HEK293 (cell line): ENCODE results near the gene CFAP221.

Experiments used
- CTCF ChIA-PET: fragments of 350-600 bp; formaldehyde crosslinking; extraction: SDS; loops from one replicate; lab custom pipeline; 2021; ENCODE audit warnings: antibody characterized with exemption; lab: Yijun Ruan, JAX
- POLR2A ChIA-PET: fragments of 300-600 bp; formaldehyde crosslinking; extraction: SDS; loops from one replicate; lab custom pipeline; 2020; ENCODE audit warnings: antibody characterized with exemption, inconsistent platforms; lab: Yijun Ruan, JAX
- H3K27ac ChIP-seq: fragments of 200-500 bp; sonication (Bioruptor generic); 2 replicates; pipeline ENCODE4 v1.5.1; 2014; ENCODE audit warnings: low read depth, low read length, control low read depth, inconsistent platforms; ENCODE audit errors: extremely low read depth
- H3K36me3 ChIP-seq, 2 experiments: fragments of 200-500 bp in 1 of 2; sonication (Bioruptor generic) in 1 of 2; 1 replicate in 1 of 2; 2 replicates in 1 of 2; pipeline ENCODE4 v1.5.1; 2014 to 2017; ENCODE audit warnings: inconsistent platforms in 2 of 2, low read length in 2 of 2; ENCODE audit not compliant: control insufficient read depth in 2 of 2, insufficient read depth in 1 of 2
- H3K4me1 ChIP-seq: fragments of 200-500 bp; sonication (Bioruptor generic); 2 replicates; pipeline ENCODE4 v1.5.1; 2014; ENCODE audit warnings: mild to moderate bottlenecking, low read length, inconsistent platforms; ENCODE audit not compliant: control insufficient read depth, insufficient read depth
- H3K4me3 ChIP-seq: 2 replicates; pipeline ENCODE4 v1.5.1; 2011; ENCODE audit warnings: low read depth, mild to moderate bottlenecking, control low read depth, low read length, moderate library complexity
- H3K9me3 ChIP-seq: fragments of 200-500 bp; sonication (Bioruptor generic); 2 replicates; pipeline ENCODE4 v1.5.1; 2014; ENCODE audit warnings: low read depth, low read length, inconsistent platforms; ENCODE audit not compliant: control insufficient read depth, insufficient read depth
- GLI2 ChIP-seq: fragments of 450-650 bp; formaldehyde crosslinking; IDR thresholded peaks from 2 replicates; pipeline ENCODE4; 2017; ENCODE audit warnings: missing biosample characterization, missing genetic modification characterization, low read depth, borderline replicate concordance
- GLI4 ChIP-seq: fragments of 450-650 bp; formaldehyde crosslinking; IDR thresholded peaks from 2 replicates; pipeline ENCODE4 v1.5.1; 2016; ENCODE audit warnings: missing biosample characterization, missing genetic modification characterization
- OVOL3 ChIP-seq: fragments of 450-650 bp; formaldehyde crosslinking; IDR thresholded peaks from 2 replicates; pipeline ENCODE4 v1.5.1; 2016; ENCODE audit warnings: missing biosample characterization, missing genetic modification characterization
- PRDM2 ChIP-seq: fragments of 450-650 bp; formaldehyde crosslinking; IDR thresholded peaks from 2 replicates; pipeline ENCODE4 v1.5.1; 2016; ENCODE audit warnings: missing biosample characterization, missing genetic modification characterization, borderline replicate concordance
- REPIN1 ChIP-seq: fragments of 450-650 bp; formaldehyde crosslinking; IDR thresholded peaks from 2 replicates; pipeline ENCODE4 v1.5.1; 2017; ENCODE audit warnings: missing biosample characterization, missing genetic modification characterization, low read depth
- SP2 ChIP-seq: fragments of 450-650 bp; formaldehyde crosslinking; IDR thresholded peaks from 2 replicates; pipeline ENCODE4 v1.5.1; 2016; ENCODE audit warnings: missing biosample characterization, missing genetic modification characterization
- ZFP69B ChIP-seq: fragments of 450-650 bp; formaldehyde crosslinking; IDR thresholded peaks from 2 replicates; pipeline ENCODE4 v1.5.1; 2016; ENCODE audit warnings: missing biosample characterization, missing genetic modification characterization
- ZIC2 ChIP-seq: fragments of 450-650 bp; formaldehyde crosslinking; IDR thresholded peaks from 2 replicates; pipeline ENCODE4 v1.5.1; 2016; ENCODE audit warnings: missing biosample characterization, missing genetic modification characterization
- ZNF16 ChIP-seq: fragments of 450-650 bp; formaldehyde crosslinking; IDR thresholded peaks from 2 replicates; pipeline ENCODE4 v1.5.1; 2016; ENCODE audit warnings: low read depth, missing biosample characterization, missing genetic modification characterization
- ZNF211 ChIP-seq: fragments of 450-650 bp; formaldehyde crosslinking; IDR thresholded peaks from 2 replicates; pipeline ENCODE4 v1.5.1; 2016; ENCODE audit warnings: low read depth, missing biosample characterization, missing genetic modification characterization
- ZNF292 ChIP-seq: fragments of 450-650 bp; formaldehyde crosslinking; IDR thresholded peaks from 2 replicates; pipeline ENCODE4 v1.5.1; 2016; ENCODE audit warnings: low read depth, missing biosample characterization, missing genetic modification characterization, borderline replicate concordance
- ZNF302 ChIP-seq: fragments of 450-650 bp; formaldehyde crosslinking; IDR thresholded peaks from 2 replicates; pipeline ENCODE4 v1.5.1; 2016; ENCODE audit warnings: missing biosample characterization, missing genetic modification characterization, low read depth
- ZNF341 ChIP-seq: fragments of 450-650 bp; formaldehyde crosslinking; IDR thresholded peaks from 2 replicates; pipeline ENCODE4; 2016; ENCODE audit warnings: low read depth, missing biosample characterization, missing genetic modification characterization
- ZNF37A ChIP-seq: fragments of 450-650 bp; IDR thresholded peaks from 2 replicates; pipeline ENCODE4 v1.5.1; 2018; ENCODE audit warnings: missing biosample characterization, missing genetic modification characterization
- ZNF473 ChIP-seq: fragments of 450-650 bp; formaldehyde crosslinking; IDR thresholded peaks from 2 replicates; pipeline ENCODE4 v1.5.1; 2017; ENCODE audit warnings: missing biosample characterization, missing genetic modification characterization
- ZNF48 ChIP-seq: fragments of 450-650 bp; formaldehyde crosslinking; IDR thresholded peaks from 2 replicates; pipeline ENCODE4 v1.5.1; 2016; ENCODE audit warnings: missing biosample characterization, missing genetic modification characterization
- ZNF529 ChIP-seq: fragments of 450-650 bp; formaldehyde crosslinking; IDR thresholded peaks from 2 replicates; pipeline ENCODE4 v1.5.1; 2017; ENCODE audit warnings: missing genetic modification characterization, missing biosample characterization; ENCODE audit not compliant: insufficient replicate concordance
- ZNF544 ChIP-seq: fragments of 450-650 bp; formaldehyde crosslinking; IDR thresholded peaks from 2 replicates; pipeline ENCODE4 v1.5.0; 2017; ENCODE audit warnings: missing biosample characterization, missing genetic modification characterization
- ZNF621 ChIP-seq: fragments of 450-650 bp; formaldehyde crosslinking; IDR thresholded peaks from 2 replicates; pipeline ENCODE4 v1.5.1; 2017; ENCODE audit warnings: missing biosample characterization, missing genetic modification characterization
- ZNF623 ChIP-seq: fragments of 450-650 bp; formaldehyde crosslinking; IDR thresholded peaks from 2 replicates; pipeline ENCODE4 v1.5.1; 2016; ENCODE audit warnings: missing biosample characterization, missing genetic modification characterization
- ZNF629 ChIP-seq: fragments of 450-650 bp; formaldehyde crosslinking; IDR thresholded peaks from 2 replicates; pipeline ENCODE4 v1.5.1; 2017; ENCODE audit warnings: missing biosample characterization, missing genetic modification characterization
- ZNF654 ChIP-seq: fragments of 450-650 bp; formaldehyde crosslinking; IDR thresholded peaks from 2 replicates; pipeline ENCODE4 v1.5.1; 2016; ENCODE audit warnings: low read depth, missing biosample characterization, missing genetic modification characterization
- ZNF660 ChIP-seq: fragments of 450-650 bp; IDR thresholded peaks from 2 replicates; pipeline ENCODE4 v1.5.1; 2018; ENCODE audit warnings: missing biosample characterization, mild to moderate bottlenecking, missing genetic modification characterization
- ZNF776 ChIP-seq: fragments of 450-650 bp; formaldehyde crosslinking; IDR thresholded peaks from 2 replicates; pipeline ENCODE4 v1.5.0; 2017; ENCODE audit warnings: missing biosample characterization, missing genetic modification characterization, borderline replicate concordance
- ZNF785 ChIP-seq: fragments of 450-650 bp; formaldehyde crosslinking; IDR thresholded peaks from 2 replicates; pipeline ENCODE4 v1.5.1; 2016; ENCODE audit warnings: missing biosample characterization, missing genetic modification characterization
- ZNF830 ChIP-seq: fragments of 450-650 bp; IDR thresholded peaks from 2 replicates; pipeline ENCODE4 v1.5.0; 2018; ENCODE audit warnings: missing biosample characterization, missing genetic modification characterization, low read depth, mild to moderate bottlenecking, moderate library complexity
- ZNF843 ChIP-seq: fragments of 450-650 bp; formaldehyde crosslinking; IDR thresholded peaks from 2 replicates; pipeline ENCODE4 v1.5.1; 2016; ENCODE audit warnings: missing biosample characterization, missing genetic modification characterization
- ZSCAN4 ChIP-seq: fragments of 450-650 bp; formaldehyde crosslinking; IDR thresholded peaks from 2 replicates; pipeline ENCODE4 v1.5.1; 2017; ENCODE audit warnings: missing biosample characterization, missing genetic modification characterization
- ZSCAN5A ChIP-seq: fragments of 450-650 bp; formaldehyde crosslinking; IDR thresholded peaks from 2 replicates; pipeline ENCODE4 v1.5.1; 2016; ENCODE audit warnings: missing biosample characterization, missing genetic modification characterization

Gene CFAP221

GRCh38 chr2:119590873-119591272 is 46.6 kb downstream of the CFAP221 start:
- Histone ChIP-seq H3K36me3 (no peaks in the 10 kb centered on the region), H3K9me3 (no peaks in the 10 kb centered on the region), H3K4me1 (no peaks in the 10 kb centered on the region), H3K27ac (no peak overlapping the region), H3K4me3 (no peak overlapping the region)
- TF ChIP-seq ZIC2 (tag by site-specific recombination): no peak
- no peak for TF ChIP-seq ZNF529 (tag by site-specific recombination)
- no peak for TF ChIP-seq SP2
- TF ChIP-seq ZNF654 (tag by site-specific recombination): no peak
- no peak for TF ChIP-seq ZNF16 (tag by site-specific recombination)
- TF ChIP-seq ZNF302: no peak
- TF ChIP-seq ZNF544 (tag by site-specific recombination): no peak
- TF ChIP-seq ZSCAN4 (tag by site-specific recombination): no peak
- TF ChIP-seq ZNF843 (tag by site-specific recombination): no peak
- no peak for TF ChIP-seq ZNF473
- TF ChIP-seq ZNF341 (tag by site-specific recombination): no peak
- TF ChIP-seq OVOL3: no peak
- no peak for TF ChIP-seq ZNF211 (tag by site-specific recombination)
- no peak for TF ChIP-seq ZNF830
- no peak for TF ChIP-seq GLI2 (tag by site-specific recombination)
- no peak for TF ChIP-seq ZSCAN5A (tag by site-specific recombination)
- POLR2A ChIA-PET: no interaction called here
- CTCF ChIA-PET: interaction anchor here (0.5 to 0.8 kb wide), 2 partner anchors 27 to 580 kb away, joined by 3 to 4 read pairs; no protein-coding TSS in a partner anchor

- Histone ChIP-seq H3K9me3 (no peaks in the 10 kb centered on the region), H3K4me1 (no peaks in the 10 kb centered on the region), H3K27ac (no peak overlapping the region), H3K4me3 (no peak overlapping the region), H3K36me3 (no peaks in the 10 kb centered on the region)
- CTCF ChIA-PET: interaction anchor here (0.8 to 1.1 kb wide), 2 partner anchors 11 to 579 kb away, joined by 3 read pairs; no protein-coding TSS in a partner anchor
- POLR2A ChIA-PET: no interaction called here
- TF ChIP-seq PRDM2 (tag by site-specific recombination) (no peak), ZFP69B (tag by site-specific recombination) (no peak), ZNF776 (tag by site-specific recombination) (no peak), ZNF629 (tag by site-specific recombination) (no peak), ZNF660 (tag by site-specific recombination) (no peak), ZNF621 (tag by site-specific recombination) (no peak), GLI4 (tag by site-specific recombination) (no peak), REPIN1 (tag by site-specific recombination) (no peak), ZNF292 (tag by site-specific recombination) (no peak), ZNF623 (tag by site-specific recombination) (no peak), ZNF37A (tag by site-specific recombination) (no peak), ZNF785 (tag by site-specific recombination) (no peak), ZNF48 (tag by site-specific recombination) (no peak)
These were observed 47.3 kb downstream of the CFAP221 start for GRCh38 chr2:119591523-119591922.
